Measurements from ENCODE around the gene CNN3.

CNN3 gene

GRCh38 chr1:94887603-94888171, 39.2 kb downstream of the CNN3 start:
- no peak for ATAC-seq
- no peak for TF ChIP-seq POU6F1 (CRISPR knock-in tag; IDR thresholded peaks at IDR 0.05; ENCODE audit: borderline replicate concordance, low read depth)
- no peak for TF ChIP-seq ARNTL (CRISPR knock-in tag; IDR thresholded peaks at IDR 0.05; ENCODE audit: borderline replicate concordance, low read depth)
- TF ChIP-seq, protein P1, sequence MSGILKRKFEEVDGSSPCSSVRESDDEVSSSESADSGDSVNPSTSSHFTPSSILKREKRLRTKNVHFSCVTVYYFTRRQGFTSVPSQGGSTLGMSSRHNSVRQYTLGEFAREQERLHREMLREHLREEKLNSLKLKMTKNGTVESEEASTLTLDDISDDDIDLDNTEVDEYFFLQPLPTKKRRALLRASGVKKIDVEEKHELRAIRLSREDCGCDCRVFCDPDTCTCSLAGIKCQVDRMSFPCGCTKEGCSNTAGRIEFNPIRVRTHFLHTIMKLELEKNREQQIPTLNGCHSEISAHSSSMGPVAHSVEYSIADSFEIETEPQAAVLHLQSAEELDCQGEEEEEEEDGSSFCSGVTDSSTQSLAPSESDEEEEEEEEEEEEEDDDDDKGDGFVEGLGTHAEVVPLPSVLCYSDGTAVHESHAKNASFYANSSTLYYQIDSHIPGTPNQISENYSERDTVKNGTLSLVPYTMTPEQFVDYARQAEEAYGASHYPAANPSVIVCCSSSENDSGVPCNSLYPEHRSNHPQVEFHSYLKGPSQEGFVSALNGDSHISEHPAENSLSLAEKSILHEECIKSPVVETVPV (CRISPR knock-in tag; IDR thresholded peaks at IDR 0.05), result no peak

GRCh38 chr1:94887106-94887505, 39.8 kb downstream of the CNN3 start:
- ATAC-seq, result no peak
- no peak for TF ChIP-seq CSDC2 (CRISPR knock-in tag; IDR thresholded peaks at IDR 0.05)
- no peak for TF ChIP-seq ZNF70 (CRISPR knock-in tag; IDR thresholded peaks at IDR 0.05)

GRCh38 chr1:94886361-94886760, 40.5 kb downstream of the CNN3 start:
- TF ChIP-seq ZC3H10 (CRISPR knock-in tag; IDR thresholded peaks at IDR 0.05) (no peak), ARNTL (CRISPR knock-in tag; IDR thresholded peaks at IDR 0.05; ENCODE audit: borderline replicate concordance, low read depth) (no peak), CREB5 (CRISPR knock-in tag; IDR thresholded peaks at IDR 0.05; ENCODE audit: low read depth) (no peak), ZFP3 (CRISPR knock-in tag; IDR thresholded peaks at IDR 0.05) (no peak), ESRRG (CRISPR knock-in tag; IDR thresholded peaks at IDR 0.05) (no peak), ZNF8 (CRISPR knock-in tag; IDR thresholded peaks at IDR 0.05) (no peak), ZNF70 (CRISPR knock-in tag; IDR thresholded peaks at IDR 0.05) (no peak), ZFP30 (CRISPR knock-in tag; IDR thresholded peaks at IDR 0.05) (no peak), ISL1 (CRISPR knock-in tag; IDR thresholded peaks at IDR 0.05) (no peak), TSHZ2 (CRISPR knock-in tag; IDR thresholded peaks at IDR 0.05) (no peak), PPARA (CRISPR knock-in tag; IDR thresholded peaks at IDR 0.05; ENCODE audit: borderline replicate concordance) (no peak), OSR1 (CRISPR knock-in tag; IDR thresholded peaks at IDR 0.05) (no peak), POU6F1 (CRISPR knock-in tag; IDR thresholded peaks at IDR 0.05; ENCODE audit: borderline replicate concordance, low read depth) (no peak), TOX (CRISPR knock-in tag; IDR thresholded peaks at IDR 0.05; ENCODE audit: borderline replicate concordance) (no peak), CSDC2 (CRISPR knock-in tag; IDR thresholded peaks at IDR 0.05) (no peak)
- TF ChIP-seq, protein P1 (CRISPR knock-in tag; IDR thresholded peaks at IDR 0.05), result no peak
- TF ChIP-seq, protein P2, sequence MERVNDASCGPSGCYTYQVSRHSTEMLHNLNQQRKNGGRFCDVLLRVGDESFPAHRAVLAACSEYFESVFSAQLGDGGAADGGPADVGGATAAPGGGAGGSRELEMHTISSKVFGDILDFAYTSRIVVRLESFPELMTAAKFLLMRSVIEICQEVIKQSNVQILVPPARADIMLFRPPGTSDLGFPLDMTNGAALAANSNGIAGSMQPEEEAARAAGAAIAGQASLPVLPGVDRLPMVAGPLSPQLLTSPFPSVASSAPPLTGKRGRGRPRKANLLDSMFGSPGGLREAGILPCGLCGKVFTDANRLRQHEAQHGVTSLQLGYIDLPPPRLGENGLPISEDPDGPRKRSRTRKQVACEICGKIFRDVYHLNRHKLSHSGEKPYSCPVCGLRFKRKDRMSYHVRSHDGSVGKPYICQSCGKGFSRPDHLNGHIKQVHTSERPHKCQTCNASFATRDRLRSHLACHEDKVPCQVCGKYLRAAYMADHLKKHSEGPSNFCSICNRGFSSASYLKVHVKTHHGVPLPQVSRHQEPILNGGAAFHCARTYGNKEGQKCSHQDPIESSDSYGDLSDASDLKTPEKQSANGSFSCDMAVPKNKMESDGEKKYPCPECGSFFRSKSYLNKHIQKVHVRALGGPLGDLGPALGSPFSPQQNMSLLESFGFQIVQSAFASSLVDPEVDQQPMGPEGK (CRISPR knock-in tag; IDR thresholded peaks at IDR 0.05; ENCODE audit: borderline replicate concordance), result no peak
- no peak for ATAC-seq

All from SK-N-SH treated with all-trans-retinoic acid at 6 μM for 48 hours (cell line).